ENCODE measurements around the gene SCYGR1.
A peak's percentile ranks its signal among the peaks of the same experiment; 100 is the strongest.
"Not testable (repeated sequence)": the region's sequence is repeated elsewhere in the genome, so short reads cannot be mapped to it uniquely, and the experiment has no call there.

Gene SCYGR1

GRCh38 chr2:227387583-227387982, at the start of gene SCYGR1:
TSS of gene SCYGR1 (minus strand) at chr2:227387949. CDS start at chr2:227387949, 0 bp downstream.
- DNase-seq, result not testable (repeated sequence)

GRCh38 chr2:227436436-227437174, 48.9 kb upstream of the SCYGR1 start:
- peak; percentile 70 for DNase-seq

- DNase-seq, result no peak
Observed at GRCh38 chr2:227433171-227433570, 45.4 kb upstream of the SCYGR1 start.

- no peak for DNase-seq
Observed at GRCh38 chr2:227430639-227431038, 42.9 kb upstream of the SCYGR1 start.

- DNase-seq, result no peak
Observed at GRCh38 chr2:227428731-227429285, 41.1 kb upstream of the SCYGR1 start.

- no peak for DNase-seq
Observed at GRCh38 chr2:227423656-227424499, 36.1 kb upstream of the SCYGR1 start.

GRCh38 chr2:227420087-227421052, 32.6 kb upstream of the SCYGR1 start:
- DNase-seq, result no peak

GRCh38 chr2:227416701-227417100, 29.0 kb upstream of the SCYGR1 start:
- DNase-seq, result no peak

GRCh38 chr2:227415538-227416424, 28.0 kb upstream of the SCYGR1 start:
- DNase-seq, result peak; percentile 86

- DNase-seq, result no peak
Observed at GRCh38 chr2:227414846-227415245, 27.1 kb upstream of the SCYGR1 start.

GRCh38 chr2:227413371-227413770, 25.6 kb upstream of the SCYGR1 start:
- DNase-seq, result no peak

GRCh38 chr2:227412877-227413276, 25.1 kb upstream of the SCYGR1 start:
- no peak for DNase-seq

- no peak for DNase-seq
Observed at GRCh38 chr2:227411990-227412350, 24.2 kb upstream of the SCYGR1 start.

- peak; percentile 39 for DNase-seq
Observed at GRCh38 chr2:227411320-227411989, 23.7 kb upstream of the SCYGR1 start.

GRCh38 chr2:227410191-227410590, 22.4 kb upstream of the SCYGR1 start:
- DNase-seq, result no peak

GRCh38 chr2:227407591-227408151, 19.9 kb upstream of the SCYGR1 start:
- DNase-seq, result peak; percentile 90

- peak; percentile 59 for DNase-seq
Observed at GRCh38 chr2:227406177-227407031, 18.7 kb upstream of the SCYGR1 start.

- DNase-seq, result peak; percentile 57
Observed at GRCh38 chr2:227404585-227405271, 17.0 kb upstream of the SCYGR1 start.

GRCh38 chr2:227402959-227403358, 15.2 kb upstream of the SCYGR1 start:
- no peak for DNase-seq
